Hepatocyte (in vitro differentiated cells): ENCODE results near the gene RPL37A.

Source experiments
- EZH2 ChIP-seq: fragments of 200-600 bp; sonication (generic); IDR thresholded peaks from 2 replicates; pipeline ENCODE4 v1.6.1; 2016; ENCODE audit warnings: antibody characterized with exemption, mild to moderate bottlenecking, borderline replicate concordance
- TF ChIP-seq, protein P1 (sequence below): fragments of 200-600 bp; sonication (generic); IDR thresholded peaks from 2 replicates; pipeline ENCODE4 v1.5.1; 2016; ENCODE audit warnings: antibody characterized with exemption, mild to moderate bottlenecking; ENCODE audit not compliant: poor library complexity

GRCh38 chr2:216541505-216541904 lies 42.9 kb downstream of the RPL37A start:
- TF ChIP-seq, protein P1, sequence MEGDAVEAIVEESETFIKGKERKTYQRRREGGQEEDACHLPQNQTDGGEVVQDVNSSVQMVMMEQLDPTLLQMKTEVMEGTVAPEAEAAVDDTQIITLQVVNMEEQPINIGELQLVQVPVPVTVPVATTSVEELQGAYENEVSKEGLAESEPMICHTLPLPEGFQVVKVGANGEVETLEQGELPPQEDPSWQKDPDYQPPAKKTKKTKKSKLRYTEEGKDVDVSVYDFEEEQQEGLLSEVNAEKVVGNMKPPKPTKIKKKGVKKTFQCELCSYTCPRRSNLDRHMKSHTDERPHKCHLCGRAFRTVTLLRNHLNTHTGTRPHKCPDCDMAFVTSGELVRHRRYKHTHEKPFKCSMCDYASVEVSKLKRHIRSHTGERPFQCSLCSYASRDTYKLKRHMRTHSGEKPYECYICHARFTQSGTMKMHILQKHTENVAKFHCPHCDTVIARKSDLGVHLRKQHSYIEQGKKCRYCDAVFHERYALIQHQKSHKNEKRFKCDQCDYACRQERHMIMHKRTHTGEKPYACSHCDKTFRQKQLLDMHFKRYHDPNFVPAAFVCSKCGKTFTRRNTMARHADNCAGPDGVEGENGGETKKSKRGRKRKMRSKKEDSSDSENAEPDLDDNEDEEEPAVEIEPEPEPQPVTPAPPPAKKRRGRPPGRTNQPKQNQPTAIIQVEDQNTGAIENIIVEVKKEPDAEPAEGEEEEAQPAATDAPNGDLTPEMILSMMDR, result no peak
- no peak for TF ChIP-seq EZH2
